ENCODE data around the gene MMEL1. TPM values are rescaled to one million over a fixed set of nuclear protein-coding genes. Genes with fewer than 3 reads are reported as not detected.

Gene MMEL1
- total and polyA plus RNA-seq, 2 of the 13 experiments (the other 11 are each of a cell fraction or from before 2014, with no cell fraction given), result 0.48 TPM; not detected in 1

DNA sequence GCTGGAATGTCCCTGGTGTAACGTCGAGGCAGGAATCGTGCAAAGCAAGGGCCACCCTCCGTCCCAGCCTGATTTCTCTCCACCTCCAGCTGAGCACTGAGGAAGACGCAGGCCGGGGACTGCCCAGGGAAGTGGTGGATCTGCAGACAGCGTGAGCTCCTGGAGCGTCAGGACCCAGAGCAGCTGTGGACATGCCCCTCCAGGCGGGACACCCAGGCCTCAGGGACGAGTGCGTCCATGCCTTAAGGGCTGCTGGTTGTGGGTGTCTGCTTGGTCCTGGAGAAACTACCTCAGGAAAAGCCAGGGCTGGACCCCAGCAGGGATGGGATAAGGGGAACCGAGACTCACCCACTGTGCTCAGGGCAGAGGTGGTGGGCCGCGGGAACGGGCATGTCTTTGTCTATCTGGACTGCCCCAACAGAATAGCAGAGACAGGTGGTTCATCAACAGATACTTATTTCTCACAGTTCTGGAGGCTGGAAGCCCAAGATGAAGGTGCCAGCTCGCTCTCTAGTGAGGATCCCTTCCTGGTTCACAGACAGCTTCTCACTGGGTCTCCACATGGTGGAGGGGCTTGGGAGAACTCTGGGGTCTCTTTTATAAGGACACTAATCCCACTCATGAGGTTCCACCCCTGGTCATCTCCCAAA lies 5.8 kb upstream of the MMEL1 start:
- intact Hi-C loops (cut with micrococcal nuclease; ENCODE audit: unreplicated experiment), result loop anchor here (10.0 kb wide), 1 partner anchor 54 kb away; the partner anchor contains the start of gene PRXL2B
- in situ Hi-C loops (cut with HindIII; ENCODE audit: extremely low pct_ligation_motif_present, low pct_unique_long_range_greater_than_20kb), result no loop called here
- Histone ChIP-seq H3K79me2 (ENCODE audit: insufficient read depth, low read length) (peaks cover 3% of the 10 kb centered on the region), H3K9ac (ENCODE audit: insufficient read depth, low read depth, low read length) (no peak overlapping the region), H3K27ac (ENCODE audit: extremely low read length, insufficient read depth, low read length) (no peak overlapping the region), H4K20me1 (ENCODE audit: insufficient read depth, low read length) (no peaks in the 10 kb centered on the region), H2AFZ (ENCODE audit: low read length) (no peak overlapping the region), H3K36me3 (replicated peaks in 1 of 2; ENCODE audit: control insufficient read depth in 1 of 2, insufficient read depth in 2 of 2, low read length in 2 of 2) (no peaks in the 10 kb centered on the region), H3K9me3 (ENCODE audit: low read length) (peaks cover 7% of the 10 kb centered on the region; the same call in 1 of the 2 replicates), H3K27me3 (ENCODE audit: control insufficient read depth in 1 of 2, insufficient read depth in 2 of 2, low read length in 2 of 2) (peaks cover 2 to 10% of the 10 kb centered on the region in 2 experiments; a peak in 2 of 5 replicates), H3K4me1 (ENCODE audit: insufficient read depth, low read length) (peaks cover 15% of the 10 kb centered on the region), H3K4me2 (ENCODE audit: low read depth, low read length) (no peak overlapping the region), H3K4me3 (replicated peaks in 1 of 3; ENCODE audit: insufficient read depth in 1 of 3, low read depth in 2 of 3, low read length in 3 of 3) (no peak overlapping the region)
- FAIRE-seq (no peak), ATAC-seq (no peak), DNase-seq (ENCODE audit: low spot score) (no peak)
- CTCF ChIA-PET (ENCODE audit: low intra/inter-chr PET ratio, low total read pairs), result no interaction called here
- WGBS (ENCODE audit: low lambda C conversion rate), result 21% methylated on average over 10 of the region's 16 CpGs
- POLR2A ChIA-PET, result no interaction called here
- TF ChIP-seq ZNF282 (IDR thresholded peaks at IDR 0.05; ENCODE audit: partially characterized antibody) (no peak), ZNF326 (CRISPR knock-in tag; IDR thresholded peaks at IDR 0.05; ENCODE audit: borderline replicate concordance) (peak; percentile 81; the same call in 1 of the 2 replicates), AGO1 (IDR thresholded peaks at IDR 0.05; ENCODE audit: low read depth, low read length, poor library complexity, severe bottlenecking) (peak; percentile 82), POLR2A (IDR thresholded peaks at IDR 0.05; ENCODE audit: insufficient read depth in 1 of 2, low read depth in 2 of 2, low read length in 2 of 2) (peak in 1 of 2 experiments; percentile 30; a peak in 1 of 4 replicates), KMT2A (CRISPR knock-in tag; IDR thresholded peaks at IDR 0.05) (no peak), AGO2 (optimal IDR thresholded peaks at IDR 0.05; ENCODE audit: low read depth, low read length) (peak; percentile 20), KDM2A (CRISPR knock-in tag; IDR thresholded peaks at IDR 0.05; ENCODE audit: borderline replicate concordance, low read depth) (peak; percentile 78), ZSCAN31 (CRISPR knock-in tag; IDR thresholded peaks at IDR 0.05; ENCODE audit: low read depth) (0 out of 2 replicates have a peak, but pooled peaks have one; percentile 9)
- BruUV-seq (replicated peaks), result no TSS peak

Measured in HepG2 (cell line).